GM19239 (cell line): ENCODE measurements around the gene MIGA2.

Experiments used
- DNase-seq: peaks from one replicate; pipeline ENCODE4 v3.0.0; 2011; ENCODE audit warnings: low spot score; ENCODE audit not compliant: insufficient read length
- FAIRE-seq: peaks from 2 replicates; lab custom pipeline; 2011; peaks lifted over from hg19 to GRCh38; lab: Jason Lieb, UNC

Gene MIGA2

GRCh38 chr9:129069862-129070641 is 33.6 kb downstream of the MIGA2 start:
- DNase-seq (no peak), FAIRE-seq (no peak)

- FAIRE-seq, result no peak
Measured at GRCh38 chr9:129070696-129071525, 34.5 kb downstream of the MIGA2 start.

GRCh38 chr9:129071526-129072126 is 35.2 kb downstream of the MIGA2 start:
- no peak for FAIRE-seq
- no peak for DNase-seq

More at GRCh38 chr9:129070696-129071525, 34.5 kb downstream of the MIGA2 start:
- no peak for DNase-seq

GRCh38 chr9:129072171-129072570 is 35.7 kb downstream of the MIGA2 start:
- no peak for DNase-seq
- no peak for FAIRE-seq

GRCh38 chr9:129073404-129073803 is 37.0 kb downstream of the MIGA2 start:
- DNase-seq (no peak), FAIRE-seq (no peak)

- DNase-seq (no peak), FAIRE-seq (no peak)
Measured at GRCh38 chr9:129074106-129074505, 37.7 kb downstream of the MIGA2 start.

GRCh38 chr9:129075996-129076639 is 39.7 kb downstream of the MIGA2 start:
- FAIRE-seq (no peak), DNase-seq (no peak)

GRCh38 chr9:129076640-129077037 is 40.2 kb downstream of the MIGA2 start:
- no peak for DNase-seq
- FAIRE-seq, result no peak

- DNase-seq, result no peak
- no peak for FAIRE-seq
Measured at GRCh38 chr9:129077236-129077635, 40.8 kb downstream of the MIGA2 start.

- no peak for DNase-seq
- FAIRE-seq, result no peak
Measured at GRCh38 chr9:129078691-129079503, 42.5 kb downstream of the MIGA2 start.

GRCh38 chr9:129079829-129080228 is 43.4 kb downstream of the MIGA2 start:
- no peak for FAIRE-seq

GRCh38 chr9:129080298-129080600 is 43.8 kb downstream of the MIGA2 start:
- DNase-seq (no peak), FAIRE-seq (no peak)

More at GRCh38 chr9:129079829-129080228, 43.4 kb downstream of the MIGA2 start:
- DNase-seq, result no peak

GRCh38 chr9:129080601-129081387 is 44.4 kb downstream of the MIGA2 start, which contains the start of gene DOLPP1:
Gene DOLPP1, plus strand, starts transcription at chr9:129081111. Its CDS starts 21 bp downstream, at chr9:129081132.
- FAIRE-seq, result peak; percentile 97

GRCh38 chr9:129081388-129081904 is 45.0 kb downstream of the MIGA2 start:
- DNase-seq (peak; percentile 93), FAIRE-seq (no peak)

More at GRCh38 chr9:129080601-129081387, 44.4 kb downstream of the MIGA2 start, which contains the start of gene DOLPP1:
- peak; percentile 98 for DNase-seq

- DNase-seq (no peak), FAIRE-seq (no peak)
Measured at GRCh38 chr9:129084087-129084486, 47.7 kb downstream of the MIGA2 start.

GRCh38 chr9:129089246-129089645 is 52.8 kb downstream of the MIGA2 start:
- no peak for DNase-seq
- no peak for FAIRE-seq

- no peak for FAIRE-seq
- DNase-seq, result no peak
Measured at GRCh38 chr9:129093602-129094386, 57.4 kb downstream of the MIGA2 start.
